Transverse colon (tissue), 3 donors: ENCODE measurements around the gene GAB1.

Source experiments
- CTCF ChIP-seq, 5 experiments: fragments of 200-600 bp in 3 of 5; fragments of 450-650 bp in 2 of 5; sonication (generic) in 3 of 5; IDR thresholded peaks; 1 replicate in 2 of 5; 2 replicates in 3 of 5; pipeline ENCODE4 v1.5.1; 2016 to 2017; ENCODE audit warnings: antibody characterized with exemption in 5 of 5, inconsistent platforms in 3 of 5, mild to moderate bottlenecking in 2 of 5, moderate library complexity in 1 of 5
- EP300 ChIP-seq: sonication (generic); formaldehyde crosslinking; IDR thresholded peaks from one replicate; pipeline ENCODE4 v1.6.1; 2017; ENCODE audit warnings: antibody characterized with exemption, low read depth
- POLR2A ChIP-seq: fragments of 450-650 bp; IDR thresholded peaks from one replicate; pipeline ENCODE4 v1.6.1; 2016; ENCODE audit warnings: antibody characterized with exemption, mild to moderate bottlenecking, moderate library complexity

- TF ChIP-seq POLR2A, result no peak
- no peak for TF ChIP-seq CTCF (IDR thresholded peaks at IDR 0.05)
- no peak for TF ChIP-seq EP300
Observed at GRCh38 chr4:143338313-143338712, 1.6 kb downstream of the GAB1 start.
